ENCODE measurements around the gene NOB1. TPM values are rescaled to one million over a fixed set of nuclear protein-coding genes. Genes with fewer than 3 reads are reported as not detected.

The NOB1 gene
- total RNA-seq, 4 donors from 2014 or later, result 15.9 to 50.5 (median 21.0) TPM

DNA sequence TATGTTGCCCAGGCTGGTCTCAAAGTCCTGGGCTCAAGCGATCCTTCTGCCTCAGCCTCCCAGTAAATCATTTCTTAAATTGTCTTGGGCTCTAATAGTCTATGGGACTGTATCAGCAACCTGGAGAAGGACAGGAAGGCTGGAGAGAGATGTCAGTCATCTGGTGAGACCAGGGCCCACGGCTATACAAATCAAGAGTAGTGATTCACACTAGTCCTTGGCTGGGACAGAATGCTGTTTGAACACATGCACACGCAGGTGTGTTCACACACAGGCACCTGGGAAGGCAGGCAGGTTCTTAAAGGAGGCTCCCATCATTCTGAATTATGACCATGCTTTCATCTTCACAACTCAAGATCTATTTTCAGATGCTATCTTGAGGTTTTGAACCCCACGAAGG lies 42.4 kb downstream of the NOB1 start:
- Histone ChIP-seq H3K4me3 (no peak overlapping the region), H3K9me3 (no peaks in the 10 kb centered on the region), H3K36me3 (no peaks in the 10 kb centered on the region), H3K27me3 (no peaks in the 10 kb centered on the region), H3K27ac (peak overlapping the region; percentile 60 to 76), H3K4me1 (no peaks in the 10 kb centered on the region)
- intact Hi-C loops (cut with DNase I; ENCODE audit: low total_unique reads), result no loop called here
- TF ChIP-seq POLR2A (IDR thresholded peaks at IDR 0.05), result no peak
- TF ChIP-seq, protein P1, sequence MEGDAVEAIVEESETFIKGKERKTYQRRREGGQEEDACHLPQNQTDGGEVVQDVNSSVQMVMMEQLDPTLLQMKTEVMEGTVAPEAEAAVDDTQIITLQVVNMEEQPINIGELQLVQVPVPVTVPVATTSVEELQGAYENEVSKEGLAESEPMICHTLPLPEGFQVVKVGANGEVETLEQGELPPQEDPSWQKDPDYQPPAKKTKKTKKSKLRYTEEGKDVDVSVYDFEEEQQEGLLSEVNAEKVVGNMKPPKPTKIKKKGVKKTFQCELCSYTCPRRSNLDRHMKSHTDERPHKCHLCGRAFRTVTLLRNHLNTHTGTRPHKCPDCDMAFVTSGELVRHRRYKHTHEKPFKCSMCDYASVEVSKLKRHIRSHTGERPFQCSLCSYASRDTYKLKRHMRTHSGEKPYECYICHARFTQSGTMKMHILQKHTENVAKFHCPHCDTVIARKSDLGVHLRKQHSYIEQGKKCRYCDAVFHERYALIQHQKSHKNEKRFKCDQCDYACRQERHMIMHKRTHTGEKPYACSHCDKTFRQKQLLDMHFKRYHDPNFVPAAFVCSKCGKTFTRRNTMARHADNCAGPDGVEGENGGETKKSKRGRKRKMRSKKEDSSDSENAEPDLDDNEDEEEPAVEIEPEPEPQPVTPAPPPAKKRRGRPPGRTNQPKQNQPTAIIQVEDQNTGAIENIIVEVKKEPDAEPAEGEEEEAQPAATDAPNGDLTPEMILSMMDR (IDR thresholded peaks at IDR 0.05), result no peak
- DNase-seq, result no peak

DNA sequence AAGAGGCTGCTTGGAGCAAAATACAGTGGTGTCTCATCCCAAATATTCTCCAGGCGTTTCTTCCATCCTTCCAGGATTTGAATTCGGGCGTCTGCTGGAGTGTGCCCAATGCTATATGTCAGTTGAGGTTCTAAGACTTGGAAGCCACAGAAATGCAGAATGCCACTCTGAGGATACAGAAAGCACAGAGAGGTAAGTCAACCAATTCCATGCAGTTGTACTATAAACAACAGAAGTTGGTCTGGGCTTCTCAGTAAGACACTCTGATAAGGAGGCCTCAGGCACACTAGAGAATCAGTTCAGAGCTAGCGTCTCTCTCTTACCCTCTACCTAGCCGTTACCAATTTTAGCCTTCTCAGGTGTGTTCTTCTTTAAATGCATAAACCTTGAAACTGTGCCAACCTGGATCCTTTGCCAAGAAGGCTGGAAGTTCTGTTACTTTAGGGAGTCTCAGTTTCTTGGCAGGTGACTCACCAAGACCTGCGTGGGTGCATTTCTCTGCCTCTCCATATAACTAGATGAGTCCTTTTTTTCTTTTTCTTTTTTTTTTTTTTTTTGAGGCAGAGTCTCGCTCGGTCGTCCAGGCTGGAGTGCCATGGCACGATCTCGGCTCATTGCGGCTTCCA lies 43.5 kb downstream of the NOB1 start:
- H3K4me1 ChIP-seq, result no peaks in the 10 kb centered on the region
- intact Hi-C loops (cut with DNase I; ENCODE audit: low total_unique reads), result no loop called here
- H3K36me3 ChIP-seq, result no peaks in the 10 kb centered on the region

GRCh38 chr16:69709456-69710084 lies 45.2 kb downstream of the NOB1 start:
- no peak for TF ChIP-seq POLR2A (IDR thresholded peaks at IDR 0.05)
- TF ChIP-seq, protein P1 (IDR thresholded peaks at IDR 0.05), result peak; percentile 61 to 87 (median 78)
- H3K36me3 ChIP-seq, result no peaks in the 10 kb centered on the region
- H3K27me3 ChIP-seq, result no peaks in the 10 kb centered on the region
- no peaks in the 10 kb centered on the region for H3K4me1 ChIP-seq
- no peaks in the 10 kb centered on the region for H3K9me3 ChIP-seq
- no peak overlapping the region for H3K4me3 ChIP-seq
- no peak for DNase-seq
- H3K27ac ChIP-seq, result peak overlapping the region; percentile 60 to 76
- intact Hi-C loops (cut with DNase I; ENCODE audit: low total_unique reads), result loop anchor here (10.0 kb wide), 1 partner anchor 45 kb away; the partner anchor contains the start of gene NOB1

More for the DNA sequence above, 43.5 kb downstream of the NOB1 start:
- H3K4me3 ChIP-seq, result no peak overlapping the region
- no peaks in the 10 kb centered on the region for H3K27me3 ChIP-seq
- H3K9me3 ChIP-seq, result no peaks in the 10 kb centered on the region
- H3K27ac ChIP-seq, result peak overlapping the region; percentile 60 to 76
- TF ChIP-seq, protein P1 (IDR thresholded peaks at IDR 0.05), result no peak
- TF ChIP-seq POLR2A (IDR thresholded peaks at IDR 0.05), result no peak
- DNase-seq, result peak; percentile 55 to 91

DNA sequence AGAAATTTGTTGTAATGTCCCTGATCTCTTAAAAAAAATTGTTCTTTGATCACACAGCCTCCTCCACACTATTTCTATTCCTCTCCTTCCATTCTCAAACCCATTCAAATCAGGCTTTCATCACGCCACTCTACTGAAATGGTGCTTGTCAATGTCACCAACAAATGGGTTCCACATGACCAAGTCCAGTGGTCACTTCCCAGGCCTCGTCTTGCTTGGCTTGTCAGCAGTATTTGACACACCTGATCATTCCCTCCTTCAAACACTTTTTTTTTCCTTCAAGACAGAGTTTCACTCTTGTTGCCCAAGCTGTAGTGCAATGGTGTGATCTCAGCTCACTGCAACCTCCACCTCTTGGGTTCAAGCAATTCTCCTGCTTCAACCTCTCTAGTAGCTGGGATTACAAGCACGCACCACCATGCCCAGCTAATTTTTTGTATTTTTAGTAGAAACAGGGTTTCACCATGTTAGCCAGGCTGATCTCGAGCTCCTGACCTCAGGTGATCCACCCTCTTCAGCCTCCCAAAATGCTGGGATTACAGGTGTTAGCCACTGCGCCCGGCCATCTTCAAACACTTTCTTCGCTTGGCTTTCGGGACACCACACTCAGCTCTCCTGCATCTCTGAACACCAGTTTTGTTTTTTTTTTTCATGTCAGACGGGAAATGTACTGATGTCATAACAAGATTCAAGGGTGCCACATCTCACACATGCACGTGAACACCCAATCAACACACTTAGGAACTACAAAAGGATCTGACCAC lies 46.6 kb downstream of the NOB1 start:
- Histone ChIP-seq H3K27me3 (no peaks in the 10 kb centered on the region), H3K36me3 (no peaks in the 10 kb centered on the region), H3K4me1 (no peaks in the 10 kb centered on the region), H3K9me3 (no peaks in the 10 kb centered on the region), H3K27ac (no peak overlapping the region), H3K4me3 (no peak overlapping the region)
- DNase-seq, result no peak
- TF ChIP-seq POLR2A (IDR thresholded peaks at IDR 0.05), result no peak
- TF ChIP-seq, protein P1 (IDR thresholded peaks at IDR 0.05), result no peak
- intact Hi-C loops (cut with DNase I; ENCODE audit: low total_unique reads), result loop anchor here (10.0 kb wide), 1 partner anchor 47 kb away; the partner anchor contains the start of gene NOB1

DNA sequence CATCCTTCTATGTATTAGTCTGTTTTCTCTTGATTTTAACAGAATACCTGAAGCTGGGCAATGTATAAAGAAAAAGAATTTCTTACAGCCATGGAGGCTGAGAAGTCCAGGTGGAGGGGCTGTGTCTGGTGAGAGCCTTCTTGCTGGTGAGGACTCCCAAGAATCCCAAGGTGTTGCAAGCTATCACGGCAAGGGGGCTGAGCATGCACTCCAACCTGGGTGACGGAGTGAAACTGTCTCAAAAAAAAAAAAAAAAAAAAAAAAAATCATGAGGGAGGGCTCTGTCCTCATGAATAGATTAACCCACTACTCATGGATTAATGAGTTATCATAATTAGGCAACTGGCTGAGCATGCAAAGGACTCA lies 47.8 kb downstream of the NOB1 start:
- intact Hi-C loops (cut with DNase I; ENCODE audit: low total_unique reads), result loop anchor here (10.0 kb wide), 1 partner anchor 48 kb away; the partner anchor contains the start of gene NOB1
- no peak for DNase-seq
- Histone ChIP-seq H3K4me1 (no peaks in the 10 kb centered on the region), H3K27ac (no peak overlapping the region), H3K27me3 (no peaks in the 10 kb centered on the region), H3K36me3 (no peaks in the 10 kb centered on the region), H3K9me3 (no peaks in the 10 kb centered on the region), H3K4me3 (no peak overlapping the region)
- no peak for TF ChIP-seq POLR2A (IDR thresholded peaks at IDR 0.05)
- TF ChIP-seq, protein P1 (IDR thresholded peaks at IDR 0.05), result no peak
